ENCODE data around the gene IL19. TPM values are rescaled to one million over a fixed set of nuclear protein-coding genes. Genes with fewer than 3 reads are reported as not detected.

IL19 gene
- total and polyA plus RNA-seq, 9 of the 15 experiments (the other 6 are each of a cell fraction or from before 2014, with no cell fraction given), result not detected

DNA sequence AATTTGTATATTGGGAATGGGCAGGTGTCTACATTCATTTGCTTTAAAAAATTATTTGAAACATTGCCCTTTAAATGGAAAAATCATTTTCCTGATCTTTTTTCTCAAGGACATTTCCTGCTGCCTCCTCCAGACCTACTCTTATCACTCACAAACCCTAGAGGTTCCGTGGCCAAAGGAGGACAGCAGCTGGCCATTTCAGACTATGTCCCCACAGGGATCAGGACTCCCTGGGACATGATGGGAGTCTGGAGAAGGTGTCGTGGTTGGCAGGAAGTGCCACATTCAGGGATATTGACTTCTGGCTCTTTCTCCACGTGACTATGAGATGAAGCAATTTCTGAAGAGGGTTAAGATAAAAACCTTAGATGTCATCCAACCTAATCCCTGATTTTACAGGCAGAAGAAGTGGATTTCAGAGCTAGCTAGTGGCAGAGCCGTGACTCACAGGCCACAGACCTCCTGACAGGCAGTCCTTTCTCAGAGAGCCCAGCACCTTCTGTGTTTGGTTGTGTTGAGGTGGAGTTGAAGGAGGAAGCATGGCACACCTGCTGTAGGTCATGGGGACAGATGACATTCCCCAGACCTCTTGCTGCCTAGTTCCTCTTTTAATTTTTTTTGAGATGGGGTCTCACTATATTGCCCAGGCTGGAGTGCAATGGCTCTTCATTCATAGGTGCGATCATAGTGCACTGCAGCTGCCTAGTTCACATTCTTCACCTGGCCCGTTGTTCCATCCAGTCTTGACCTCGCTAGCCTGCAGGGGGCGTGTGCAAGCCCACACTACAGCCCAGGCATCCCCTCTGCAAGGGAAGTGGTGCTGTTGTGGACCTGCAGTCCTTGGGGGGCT lies 27.2 kb downstream of the IL19 start (continued):
- TF ChIP-seq SUPT5H (IDR thresholded peaks at IDR 0.05) (no peak), DEAF1 (CRISPR knock-in tag; IDR thresholded peaks at IDR 0.05) (0 out of 2 replicates have a peak, but pooled peaks have one; percentile 10), PHB (CRISPR knock-in tag; IDR thresholded peaks at IDR 0.05) (0 out of 2 replicates have a peak, but pooled peaks have one; percentile 11), FOXK2 (conservative IDR thresholded peaks at IDR 0.05 in 1 of 2, IDR thresholded peaks at IDR 0.05 in 1 of 2; ENCODE audit: low read depth in 2 of 2) (no peak)
- TF ChIP-seq, protein P1, sequence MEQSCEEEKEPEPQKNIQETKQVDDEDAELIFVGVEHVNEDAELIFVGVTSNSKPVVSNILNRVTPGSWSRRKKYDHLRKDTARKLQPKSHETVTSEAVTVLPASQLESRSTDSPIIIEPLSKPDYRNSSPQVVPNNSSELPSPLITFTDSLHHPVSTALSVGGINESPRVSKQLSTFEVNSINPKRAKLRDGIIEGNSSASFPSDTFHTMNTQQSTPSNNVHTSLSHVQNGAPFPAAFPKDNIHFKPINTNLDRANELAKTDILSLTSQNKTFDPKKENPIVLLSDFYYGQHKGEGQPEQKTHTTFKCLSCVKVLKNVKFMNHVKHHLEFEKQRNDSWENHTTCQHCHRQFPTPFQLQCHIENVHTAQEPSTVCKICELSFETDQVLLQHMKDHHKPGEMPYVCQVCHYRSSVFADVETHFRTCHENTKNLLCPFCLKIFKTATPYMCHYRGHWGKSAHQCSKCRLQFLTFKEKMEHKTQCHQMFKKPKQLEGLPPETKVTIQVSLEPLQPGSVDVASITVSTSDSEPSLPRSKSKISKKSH (CRISPR knock-in tag; IDR thresholded peaks at IDR 0.05), result no peak

All from K562 (cell line).